HG03565 (cell line): ENCODE results near the gene ZFYVE9.
A peak's percentile ranks its signal among the peaks of the same experiment; 100 is the strongest.
"Not testable (repeated sequence)": the region's sequence is repeated elsewhere in the genome, so short reads cannot be mapped to it uniquely, and the experiment has no call there.

Experiments
- ATAC-seq: cut with Tn5 transposase; IDR thresholded peaks from one replicate; pipeline ENCODE4 v1.9.1; 2021; ENCODE audit warnings: mild to moderate bottlenecking, moderate library complexity; ENCODE audit not compliant: unreplicated experiment

Gene ZFYVE9

DNA sequence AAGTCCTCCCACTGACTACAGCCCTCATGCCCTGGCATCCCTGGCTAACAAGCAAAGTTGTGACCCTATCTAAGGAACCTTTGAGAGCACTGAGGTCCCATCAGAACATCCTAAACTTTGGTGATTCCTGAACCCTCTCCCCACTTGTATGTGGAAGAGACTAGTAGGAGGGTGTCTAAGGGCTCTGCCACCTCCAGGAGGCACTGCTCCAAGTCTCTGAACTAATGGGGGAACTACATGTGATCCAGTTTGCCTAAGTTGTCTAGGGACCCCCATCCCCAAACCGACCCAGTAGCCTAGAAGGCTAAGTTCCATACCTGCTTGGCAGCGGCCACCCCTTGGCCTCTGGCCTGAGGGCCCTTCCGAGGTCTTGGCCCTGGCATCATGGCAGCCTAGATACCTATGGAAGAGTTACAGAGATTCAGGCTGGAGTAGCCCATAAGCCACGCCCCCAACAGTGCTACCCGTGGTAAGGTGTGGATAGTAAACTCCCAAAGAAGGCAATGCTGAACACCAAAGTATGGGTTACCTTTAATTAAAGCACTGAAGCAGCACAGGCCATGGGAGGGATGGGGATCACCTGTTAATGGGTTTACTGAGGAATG lies 222.4 kb downstream of the ZFYVE9 start:
- ATAC-seq: no peak

DNA sequence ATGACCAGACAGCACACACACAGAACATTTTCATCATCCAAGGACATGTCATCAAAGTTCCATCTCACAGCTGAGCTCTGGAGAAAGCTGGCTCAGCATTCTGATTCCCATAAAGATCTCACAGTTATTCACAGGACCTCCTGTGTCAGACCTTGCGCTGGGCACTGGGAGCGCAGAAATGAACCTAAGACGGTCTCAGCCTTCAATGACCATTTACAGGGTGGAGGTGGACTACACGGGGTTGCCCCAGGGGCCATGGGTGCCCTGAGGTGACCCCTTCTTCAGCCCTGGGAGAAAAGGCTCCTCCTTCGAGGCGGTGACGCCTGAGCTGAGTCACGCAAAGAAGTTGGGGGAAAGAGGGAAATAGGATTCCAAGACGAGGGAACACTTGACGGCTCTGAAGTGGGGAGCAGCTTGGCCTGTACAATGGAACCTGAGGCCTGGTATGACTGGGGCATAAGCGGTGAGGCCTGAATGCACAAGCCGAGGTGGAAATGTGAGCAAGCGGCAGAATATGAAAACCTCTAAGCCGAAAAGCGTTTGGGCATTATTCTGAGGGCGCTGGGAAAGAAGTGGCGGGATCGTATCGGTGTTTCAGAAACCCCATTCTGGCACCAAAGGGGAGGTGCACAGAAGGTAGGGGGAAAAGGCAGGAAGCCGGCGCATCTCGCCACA lies 223.3 kb downstream of the ZFYVE9 start:
- no peak for ATAC-seq

DNA sequence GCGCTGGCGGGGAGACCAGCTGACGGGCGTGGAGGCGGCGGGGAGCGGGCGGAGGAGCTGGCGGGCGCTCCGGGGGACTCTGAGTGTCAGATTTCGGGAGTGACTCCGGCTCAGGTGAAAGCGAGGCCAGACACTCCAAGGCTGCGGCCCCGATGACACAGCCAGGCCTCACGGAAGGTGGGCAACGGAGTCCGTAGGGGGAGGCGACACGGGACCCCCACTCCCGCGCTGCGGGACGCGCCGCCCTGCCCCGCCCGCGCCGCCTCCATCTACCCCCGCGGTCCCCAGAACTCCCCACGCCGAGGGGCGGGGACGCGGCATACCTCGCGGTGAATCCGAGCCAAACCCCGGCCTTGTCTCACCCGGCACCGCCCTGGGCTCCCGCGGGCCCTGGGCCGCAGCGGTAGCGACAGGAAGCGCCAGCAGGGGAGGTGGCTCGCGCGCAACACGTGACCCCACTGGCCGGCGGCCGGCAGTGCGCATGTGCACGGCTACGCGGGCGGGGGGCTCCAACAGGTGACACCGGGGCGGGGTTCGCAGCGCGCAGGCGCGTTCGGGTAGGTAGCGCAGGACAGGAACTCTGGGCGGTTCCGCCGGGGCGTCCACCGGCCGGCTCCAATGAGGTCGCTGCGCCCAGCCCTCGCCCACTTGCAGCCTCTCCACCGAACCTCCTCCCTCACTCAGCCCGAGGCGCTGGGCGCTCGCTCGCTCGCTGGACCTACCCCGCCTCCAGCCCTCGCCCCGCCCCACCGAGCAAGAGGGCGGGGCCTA lies 224.0 kb downstream of the ZFYVE9 start, which contains the start of gene CC2D1B:
Gene CC2D1B, minus strand, starts transcription at position 460 of the 771 bp plus-strand sequence. CDS start 1,585 bp downstream, outside the sequence.
- peak; percentile 89 for ATAC-seq

DNA sequence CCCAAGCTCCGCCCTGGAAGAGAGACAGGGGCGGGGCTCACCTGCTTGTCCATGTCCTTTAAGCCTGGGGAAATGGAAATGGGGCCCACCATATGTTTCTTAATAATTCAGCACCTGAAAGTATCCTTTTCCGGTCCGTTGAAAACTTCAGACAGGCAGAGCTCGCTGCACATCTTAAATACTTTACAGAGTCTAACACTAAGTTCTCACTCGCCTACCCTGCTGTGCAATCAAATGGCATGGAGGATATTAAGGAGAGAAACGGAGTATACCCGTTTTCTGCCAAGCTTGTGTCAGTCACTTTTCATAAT lies 224.6 kb downstream of the ZFYVE9 start:
- ATAC-seq: no peak

DNA sequence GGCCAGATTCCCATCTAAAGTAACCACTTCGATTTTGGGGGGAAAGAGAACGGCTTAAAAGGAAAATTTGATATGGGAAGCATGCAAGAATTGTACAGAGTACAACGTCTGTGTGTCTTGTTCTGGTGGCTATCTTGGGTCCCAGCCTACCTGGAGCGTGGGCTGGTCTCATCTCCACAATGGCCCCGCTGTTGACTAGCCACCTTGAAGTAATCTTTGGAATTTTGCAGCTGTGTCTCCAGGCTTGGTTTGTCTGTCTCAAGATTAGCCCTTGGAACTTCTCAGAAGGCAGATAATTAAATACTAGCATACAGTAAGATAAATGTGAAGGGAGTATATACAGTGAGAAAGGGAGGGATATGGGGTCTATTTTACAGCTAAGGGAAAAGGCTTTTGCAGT lies 225.4 kb downstream of the ZFYVE9 start:
- ATAC-seq: no peak

DNA sequence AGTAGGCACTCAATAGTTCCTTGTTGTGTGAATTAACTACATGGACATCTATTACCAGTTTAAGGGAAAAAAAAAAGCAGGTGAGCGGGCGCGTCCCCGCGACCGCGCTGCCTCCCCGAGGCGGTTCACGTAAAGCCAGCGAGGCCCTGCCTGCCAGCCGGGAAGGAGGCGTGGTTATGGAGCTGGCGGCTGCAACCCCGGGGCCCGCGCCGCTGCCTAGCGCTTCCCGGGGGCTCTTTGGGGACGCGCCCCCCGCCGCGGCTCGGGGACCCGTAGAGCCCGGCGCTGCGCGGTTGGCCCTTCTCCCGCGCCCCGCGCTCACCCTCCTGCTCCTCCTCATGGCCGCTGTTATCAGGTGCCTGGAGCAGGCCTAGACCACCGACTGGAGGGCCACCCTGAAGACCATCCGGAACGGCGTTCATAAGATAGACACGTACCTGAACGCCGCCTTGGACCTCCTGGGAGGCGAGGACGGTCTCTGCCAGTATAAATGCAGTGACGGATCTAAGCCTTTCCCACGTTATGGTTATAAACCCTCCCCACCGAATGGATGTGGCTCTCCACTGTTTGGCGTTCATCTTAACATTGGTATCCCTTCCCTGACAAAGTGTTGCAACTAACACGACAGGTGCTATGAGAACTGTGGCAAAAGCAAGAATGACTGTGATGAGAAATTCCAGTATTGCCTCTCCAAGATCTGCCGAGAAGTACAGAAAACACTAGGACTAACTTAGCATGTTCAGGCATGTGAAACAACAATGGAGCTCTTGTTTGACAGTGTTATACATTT lies 226.7 kb downstream of the ZFYVE9 start:
- ATAC-seq: no peak

DNA sequence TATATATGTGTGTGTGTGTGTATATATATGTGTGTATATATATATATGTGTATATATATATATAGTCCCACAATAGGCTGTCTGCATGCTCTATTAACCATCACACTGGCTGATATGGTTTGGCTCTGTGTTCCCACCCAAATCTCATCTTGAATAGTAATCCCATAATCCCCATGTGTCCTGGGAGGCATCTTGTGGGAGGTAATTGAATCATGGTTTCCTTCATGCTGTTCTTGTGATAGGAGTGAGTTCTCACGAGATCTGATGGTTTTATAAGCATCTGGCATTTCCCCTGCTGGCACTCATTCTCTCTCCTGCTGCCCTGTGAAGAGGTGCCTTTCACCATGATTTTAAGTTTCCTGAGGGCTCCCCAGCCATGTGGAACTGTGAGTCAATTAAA lies 228.0 kb downstream of the ZFYVE9 start:
- not testable (repeated sequence) for ATAC-seq

DNA sequence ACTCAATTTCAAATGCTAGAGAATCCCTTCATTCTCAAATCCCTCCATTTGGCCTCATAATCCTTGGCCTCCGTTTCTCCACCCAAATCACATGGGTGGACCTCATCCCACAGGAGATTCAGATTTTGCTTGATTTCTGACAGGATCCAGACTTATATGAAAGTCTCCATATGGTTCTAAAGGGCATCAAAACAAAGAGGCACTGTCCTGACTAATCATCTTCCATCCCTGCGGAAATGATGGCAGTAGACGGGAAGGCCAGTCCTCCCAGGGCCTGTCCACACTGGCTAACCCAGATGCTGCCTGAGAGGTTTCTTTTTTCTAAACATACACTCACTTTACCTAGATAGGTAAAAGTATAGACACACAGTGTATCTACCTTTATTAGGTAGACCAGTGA lies 243.5 kb downstream of the ZFYVE9 start:
- ATAC-seq: no peak

DNA sequence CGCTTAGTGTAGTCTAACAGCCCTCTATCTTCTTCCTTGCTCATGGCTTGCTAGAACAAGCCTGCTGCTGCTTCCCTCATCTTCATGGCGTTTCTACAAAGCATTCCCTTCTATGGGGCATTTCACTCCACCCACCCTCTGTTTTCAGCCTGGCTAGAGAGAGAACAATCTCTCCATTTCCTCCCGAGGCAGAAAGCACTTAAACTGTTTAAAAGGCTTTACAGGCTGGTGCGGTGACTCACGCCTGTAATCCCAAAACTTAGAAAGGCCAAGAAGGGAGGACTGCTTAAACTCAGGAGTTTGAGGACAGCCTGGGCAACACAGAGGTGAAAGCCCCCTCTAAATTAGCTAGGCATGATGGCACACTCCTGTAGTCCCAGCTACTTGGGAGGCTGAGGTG lies 244.6 kb downstream of the ZFYVE9 start:
- ATAC-seq: no peak

DNA sequence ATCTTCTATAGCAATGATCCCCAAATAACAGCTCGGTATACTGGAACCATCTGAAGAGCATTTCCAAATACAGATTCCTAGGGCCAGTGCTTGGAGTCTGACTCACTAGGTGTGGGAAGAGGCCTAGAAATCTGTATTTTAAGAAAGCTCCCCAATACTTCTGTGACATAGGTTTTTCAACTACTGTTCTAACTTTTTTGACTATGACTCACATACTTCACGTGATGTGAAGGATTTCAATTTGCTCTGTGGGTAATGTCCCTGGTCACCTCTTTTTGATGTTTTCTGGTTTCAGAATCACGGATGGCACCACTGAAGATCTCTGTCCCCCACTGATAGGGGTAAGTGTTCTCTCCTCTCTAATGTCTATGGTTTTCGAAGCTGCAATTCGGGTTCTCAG lies 251.3 kb downstream of the ZFYVE9 start:
- no peak for ATAC-seq
